B cell (primary cell): ENCODE data around the gene ABCA2. TPM values are rescaled to one million over a fixed set of nuclear protein-coding genes. Genes with fewer than 3 reads are reported as not detected.

Experiments
- ATAC-seq: fragments of 200-7000 bp; cut with Tn5 transposase; one replicate; pipeline ENCODE4 v1.10.0; 2021; ENCODE audit warnings: low read depth, mild to moderate bottlenecking, moderate number of reproducible peaks, moderate library complexity
- CTCF ChIA-PET: fragments of 350-600 bp; sonication (Branson Sonifier 250); formaldehyde crosslinking; loops from one replicate; lab custom pipeline; 2021; ENCODE audit warnings: antibody characterized with exemption, inconsistent platforms; lab: Charles Lee
- POLR2A ChIA-PET: fragments of 350-600 bp; sonication (Branson Sonifier 250); formaldehyde crosslinking; loops from one replicate; lab custom pipeline; 2021; ENCODE audit warnings: antibody characterized with exemption; lab: Charles Lee
- DNase-seq: peaks from one replicate; pipeline ENCODE4 v3.0.0; 2013
- H2AFZ ChIP-seq: 2 replicates; pipeline ENCODE4 v1.6.1; 2012; ENCODE audit warnings: mild to moderate bottlenecking, low read depth, low read length; ENCODE audit not compliant: insufficient read depth, poor library complexity, severe bottlenecking
- H3K27ac ChIP-seq, 2 donors: 1 replicate in 1 of 2; 2 replicates in 1 of 2; pipeline ENCODE4 v1.5.1; 2012 to 2013; ENCODE audit warnings: low read length in 2 of 2, mild to moderate bottlenecking in 2 of 2, moderate library complexity in 1 of 2
- H3K27me3 ChIP-seq, 4 experiments: fragments of 200-600 bp in 1 of 4; sonication (generic) in 1 of 4; replicated peaks in 1 of 4; 1 replicate in 2 of 4; 2 replicates in 2 of 4; pipeline versions ENCODE4 v1.6.1 to v1.7.0; 2013 to 2016; ENCODE audit warnings: low read length in 3 of 4, mild to moderate bottlenecking in 2 of 4, mixed read lengths in 1 of 4, moderate library complexity in 1 of 4; ENCODE audit not compliant: insufficient read depth in 4 of 4, control insufficient read depth in 3 of 4; ENCODE audit errors: control extremely low read depth in 1 of 4
- H3K36me3 ChIP-seq, 2 experiments: replicated peaks in 1 of 2; 1 replicate in 1 of 2; 2 replicates in 1 of 2; pipeline versions ENCODE4 v1.6.1 to v1.7.1; 2013; ENCODE audit warnings: low read length in 1 of 2; ENCODE audit not compliant: insufficient read depth in 2 of 2, control insufficient read depth in 1 of 2; ENCODE audit errors: control extremely low read depth in 1 of 2, extremely low read depth in 1 of 2
- H3K4me1 ChIP-seq, 2 donors: fragments of 200-600 bp in 1 of 2; sonication (generic) in 1 of 2; 1 replicate in 1 of 2; 2 replicates in 1 of 2; pipeline versions ENCODE4 v1.5.1 to v1.6.1; 2013 to 2017; ENCODE audit warnings: low read length in 2 of 2; ENCODE audit not compliant: control insufficient read depth in 2 of 2, insufficient read depth in 2 of 2
- H3K4me2 ChIP-seq: replicated peaks from 2 replicates; pipeline ENCODE3; 2012; ENCODE audit warnings: mild to moderate bottlenecking, low read depth, low read length; ENCODE audit not compliant: poor library complexity, severe bottlenecking
- H3K4me3 ChIP-seq, 5 experiments: fragments of 200-600 bp in 1 of 5; sonication (generic) in 1 of 5; 1 replicate in 3 of 5; 2 replicates in 2 of 5; pipeline versions ENCODE4 v1.5.1 to v1.7.0; 2011 to 2016; ENCODE audit warnings: low read length in 4 of 5, mild to moderate bottlenecking in 4 of 5, low read depth in 2 of 5, control low read depth in 1 of 5, moderate library complexity in 1 of 5; ENCODE audit not compliant: insufficient read depth in 1 of 5; ENCODE audit errors: control extremely low read depth in 1 of 5, extremely low read depth in 1 of 5
- H3K79me2 ChIP-seq: fragments of 200-600 bp; sonication (generic); one replicate; pipeline ENCODE4 v1.6.0; 2016; ENCODE audit warnings: low read length; ENCODE audit not compliant: control insufficient read depth, insufficient read depth
- H3K9ac ChIP-seq: fragments of 200-600 bp; sonication (generic); 2 replicates; pipeline ENCODE4 v1.6.1; 2017; ENCODE audit warnings: mild to moderate bottlenecking, low read length, moderate library complexity
- H3K9me3 ChIP-seq, 3 donors: one replicate each; pipeline versions ENCODE4 v1.6.1 to v1.7.1; 2013; ENCODE audit warnings: low read length in 2 of 3; ENCODE audit not compliant: control insufficient read depth in 2 of 3, insufficient read depth in 1 of 3; ENCODE audit errors: control extremely low read depth in 1 of 3
- H4K20me1 ChIP-seq: 2 replicates; pipeline ENCODE4 v1.6.0; 2012; ENCODE audit warnings: mild to moderate bottlenecking, low read length; ENCODE audit not compliant: insufficient read depth, control insufficient read depth, poor library complexity, severe bottlenecking
- H3K27ac Mint-ChIP-seq: one replicate; pipeline ENCODE4 v1.8.0; 2021; ENCODE audit warnings: mixed read lengths
- H3K27me3 Mint-ChIP-seq: one replicate; pipeline ENCODE4 v1.8.0; 2021; ENCODE audit warnings: mixed read lengths
- H3K4me1 Mint-ChIP-seq: one replicate; pipeline ENCODE4 v1.8.0; 2021; ENCODE audit warnings: mixed read lengths
- H3K4me3 Mint-ChIP-seq: one replicate; pipeline ENCODE4 v1.8.0; 2021; ENCODE audit warnings: mixed read lengths
- H3K9me3 Mint-ChIP-seq: one replicate; pipeline ENCODE4 v1.8.0; 2022; ENCODE audit warnings: mixed read lengths; ENCODE audit not compliant: insufficient read depth
- CTCF ChIP-seq: fragments of 200-600 bp; IDR thresholded peaks from one replicate; pipeline ENCODE4 v1.8.0; 2022; ENCODE audit warnings: antibody characterized with exemption, mild to moderate bottlenecking
- EZH2 ChIP-seq: IDR thresholded peaks from 2 replicates; pipeline ENCODE4 v1.6.1; 2012; ENCODE audit warnings: borderline replicate concordance, low read depth, mild to moderate bottlenecking, moderate library complexity, low read length; ENCODE audit not compliant: insufficient read depth, poor library complexity, severe bottlenecking
- WGBS: methylation state at CpG from one replicate; pipeline ENCODE4 v1.1.5; 2013; ENCODE audit warnings: missing lambda C conversion rate; ENCODE audit not compliant: insufficient coverage; 5-methylcytosine and 5-hydroxymethylcytosine counted together
- intact Hi-C: fragments of 100-400 bp; cut with micrococcal nuclease; formaldehyde crosslinking; loops from one replicate; pipeline ENCODE4 v1.10.0; 2022
- polyA plus RNA-seq: library from polyadenylated mRNA; depleted of rRNA; stranded (reverse); fragments of >200 nt; gene quantifications from 2 replicates; pipeline ENCODE4 v1.2.3, GENCODE V29; 2012
- total RNA-seq, 2 donors: library from RNA; stranded (reverse); fragments of 120-200 nt in 1 of 2; gene quantifications; 1 replicate in 1 of 2; 2 replicates in 1 of 2; pipeline versions ENCODE4 v1.2.3 to v1.2.4, GENCODE V29; 2013 to 2022

Gene ABCA2
- total and polyA plus RNA-seq, 2 donors (not counting 1 experiment from before 2014, with no cell fraction given): 30.7 to 61.1 TPM

GRCh38 chr9:136978073-136978864 lies 49.8 kb downstream of the ABCA2 start:
- DNase-seq: peak; percentile 68
- Histone ChIP-seq H3K27ac (no peak overlapping the region), H3K36me3 (no peaks in the 10 kb centered on the region), H3K9ac (no peak overlapping the region), H3K9me3 (peaks cover 0 to 13% (median 0%) of the 10 kb centered on the region in 3 donors), H3K4me1 (peaks cover 3 to 5% of the 10 kb centered on the region in 2 donors), H3K27me3 (peaks cover 0 to 59% (median 8%) of the 10 kb centered on the region in 4 experiments), H3K4me3 (peak overlapping the region in 3 of 5 experiments; percentile 2 to 29 (median 14)), H3K79me2 (no peaks in the 10 kb centered on the region), H4K20me1 (no peaks in the 10 kb centered on the region), H3K4me2 (peak overlapping the region; percentile 77), H2AFZ (peak overlapping the region; percentile 22)
- ATAC-seq: peak; percentile 63
- H3K4me1 Mint-ChIP-seq: peaks cover 5% of the 10 kb centered on the region
- no peak overlapping the region for H3K4me3 Mint-ChIP-seq
- no peaks in the 10 kb centered on the region for H3K9me3 Mint-ChIP-seq
- no peak overlapping the region for H3K27ac Mint-ChIP-seq
- POLR2A ChIA-PET: interaction anchor here (0.6 to 1.1 kb wide), 3 partner anchors 14 to 487 kb away, joined by 3 to 4 read pairs (median 3); partner anchors contain the start of gene PAXX
- WGBS: 5% methylated on average over 59 of the region's 78 CpGs
- TF ChIP-seq EZH2 (no peak), CTCF (no peak)
- CTCF ChIA-PET: no interaction called here
- peaks cover 12% of the 10 kb centered on the region for H3K27me3 Mint-ChIP-seq
- intact Hi-C loops: no loop called here

- peaks cover 12% of the 10 kb centered on the region for H3K27me3 Mint-ChIP-seq
- POLR2A ChIA-PET: interaction anchor here (0.9 to 1.1 kb wide), 2 partner anchors 15 to 92 kb away, joined by 3 to 4 read pairs; partner anchors contain the start of gene PAXX
- no peaks in the 10 kb centered on the region for H3K9me3 Mint-ChIP-seq
- Histone ChIP-seq H3K4me2 (peak overlapping the region; percentile 77), H3K27ac (no peak overlapping the region), H3K4me3 (peak overlapping the region in 3 of 5 experiments; percentile 2 to 29 (median 14)), H3K79me2 (no peaks in the 10 kb centered on the region), H2AFZ (peak overlapping the region; percentile 22), H3K9ac (no peak overlapping the region), H3K4me1 (peaks cover 3 to 5% of the 10 kb centered on the region in 2 donors), H3K36me3 (no peaks in the 10 kb centered on the region), H3K9me3 (peaks cover 0 to 13% (median 0%) of the 10 kb centered on the region in 3 donors), H3K27me3 (peaks cover 0 to 54% (median 8%) of the 10 kb centered on the region in 4 experiments), H4K20me1 (no peaks in the 10 kb centered on the region)
- ATAC-seq: no peak
- CTCF ChIA-PET: no interaction called here
- no peak overlapping the region for H3K27ac Mint-ChIP-seq
- TF ChIP-seq EZH2 (no peak), CTCF (no peak)
- intact Hi-C loops: no loop called here
- no peak for DNase-seq
- H3K4me1 Mint-ChIP-seq: peaks cover 5% of the 10 kb centered on the region
- WGBS: 49% methylated on average over 32 of the region's 33 CpGs
- H3K4me3 Mint-ChIP-seq: peak overlapping the region; percentile 55
Observed at GRCh38 chr9:136977649-136978072, 50.4 kb downstream of the ABCA2 start.
